HG03520 (cell line): ENCODE results near the gene CFAP45.

Experiments used
- ATAC-seq: cut with Tn5 transposase; IDR thresholded peaks from one replicate; pipeline ENCODE4 v1.9.1; 2021; ENCODE audit warnings: mild to moderate bottlenecking, moderate library complexity; ENCODE audit not compliant: unreplicated experiment

The CFAP45 gene

GRCh38 chr1:159880430-159880829 is 19.5 kb downstream of the CFAP45 start:
- no peak for ATAC-seq

- no peak for ATAC-seq
These were observed 20.0 kb downstream of the CFAP45 start for GRCh38 chr1:159879977-159880376.

DNA sequence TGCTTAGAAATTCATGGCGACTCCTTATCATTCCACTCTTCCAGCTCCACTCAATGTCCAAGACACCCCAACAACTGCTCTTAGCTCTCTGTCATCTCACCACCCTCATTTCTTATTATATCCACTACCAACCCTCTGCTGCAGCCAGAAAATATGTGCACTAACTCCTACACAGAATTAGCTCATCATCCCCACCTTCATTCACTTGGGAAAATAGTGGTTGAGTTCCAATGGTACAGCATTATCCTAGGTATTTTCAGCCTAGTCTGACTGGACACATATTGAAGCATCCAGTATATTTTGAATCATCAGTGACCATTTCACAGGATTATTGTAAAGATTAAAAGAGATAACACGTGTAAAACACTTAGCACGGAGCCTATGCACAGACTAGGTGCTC is 20.8 kb downstream of the CFAP45 start:
- no peak for ATAC-seq

DNA sequence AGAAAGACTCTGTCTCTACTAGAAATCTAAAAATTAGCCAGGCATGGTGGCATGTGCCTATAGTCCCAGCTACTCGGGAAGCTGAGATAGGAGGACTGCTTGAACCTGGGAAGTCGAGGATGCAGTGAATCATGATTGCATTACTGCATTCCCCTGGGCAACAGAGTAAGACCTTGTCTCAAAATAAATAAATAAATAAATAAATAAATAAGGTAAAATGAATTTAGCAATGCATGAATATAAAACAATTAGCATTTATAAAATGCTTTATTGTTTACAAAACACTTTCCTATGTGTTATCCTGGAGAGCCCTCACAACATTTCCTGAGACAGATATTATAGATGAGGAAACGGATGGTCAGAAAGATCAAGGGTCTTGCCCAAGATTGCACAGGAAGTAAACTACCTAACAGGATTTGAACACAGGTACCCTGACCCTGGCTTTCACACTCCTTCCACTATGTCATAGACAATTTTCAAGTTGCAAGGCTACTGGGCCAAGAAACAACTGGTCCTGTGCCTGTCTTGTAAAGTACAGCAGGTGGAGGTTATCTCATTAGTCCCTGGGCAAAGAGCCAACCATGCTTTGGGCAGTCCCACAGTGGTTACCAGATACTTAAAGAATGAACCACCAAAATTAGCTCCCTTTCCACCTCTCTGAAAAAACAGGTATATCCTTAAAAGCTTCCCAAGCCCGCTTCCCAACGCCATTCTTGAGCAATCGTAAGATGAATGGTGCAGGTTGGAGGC is 22.1 kb downstream of the CFAP45 start:
- ATAC-seq: no peak

GRCh38 chr1:159873530-159874143 is 26.3 kb downstream of the CFAP45 start:
- ATAC-seq: no peak

- no peak for ATAC-seq
These were observed 27.1 kb downstream of the CFAP45 start for GRCh38 chr1:159872891-159873290.

DNA sequence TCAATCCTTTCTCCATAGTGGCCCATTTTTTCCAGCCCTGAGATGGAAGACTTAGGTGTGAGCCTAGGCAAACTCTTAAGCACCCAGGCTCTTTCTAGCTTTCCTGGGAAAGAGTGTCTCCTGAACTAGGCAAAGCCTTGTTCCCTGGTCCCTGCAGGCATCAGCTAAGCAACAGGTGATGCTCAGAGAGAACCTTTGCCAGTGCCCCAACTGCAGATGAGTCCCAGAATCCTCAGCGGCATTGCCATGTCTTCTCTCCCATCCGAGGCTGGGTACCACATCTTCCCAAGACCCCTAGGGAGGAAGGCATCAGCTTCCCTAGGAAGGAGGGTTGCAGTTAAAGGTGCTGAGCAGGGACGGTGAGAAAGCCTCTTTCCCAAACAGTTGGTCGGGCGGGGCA is 29.3 kb downstream of the CFAP45 start:
- ATAC-seq: no peak

DNA sequence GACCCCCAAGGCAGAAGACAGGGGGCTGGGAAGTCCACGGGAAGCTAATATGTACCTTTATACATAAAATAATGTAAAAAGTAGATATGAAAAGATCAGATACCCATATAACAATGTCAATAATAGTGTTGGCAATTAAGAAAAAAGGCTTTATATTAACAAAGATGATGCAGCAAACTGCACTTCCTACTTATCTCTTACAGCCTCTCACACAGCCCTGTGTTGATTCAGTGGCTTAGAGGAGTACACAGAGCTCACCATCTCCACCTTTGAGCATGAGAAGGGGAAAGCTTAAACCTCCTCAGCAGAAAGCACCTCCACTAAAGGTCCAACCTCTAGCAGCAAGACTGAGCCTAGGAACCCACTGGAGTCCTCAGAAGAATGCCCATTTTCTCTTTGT is 30.4 kb downstream of the CFAP45 start:
- no peak for ATAC-seq

DNA sequence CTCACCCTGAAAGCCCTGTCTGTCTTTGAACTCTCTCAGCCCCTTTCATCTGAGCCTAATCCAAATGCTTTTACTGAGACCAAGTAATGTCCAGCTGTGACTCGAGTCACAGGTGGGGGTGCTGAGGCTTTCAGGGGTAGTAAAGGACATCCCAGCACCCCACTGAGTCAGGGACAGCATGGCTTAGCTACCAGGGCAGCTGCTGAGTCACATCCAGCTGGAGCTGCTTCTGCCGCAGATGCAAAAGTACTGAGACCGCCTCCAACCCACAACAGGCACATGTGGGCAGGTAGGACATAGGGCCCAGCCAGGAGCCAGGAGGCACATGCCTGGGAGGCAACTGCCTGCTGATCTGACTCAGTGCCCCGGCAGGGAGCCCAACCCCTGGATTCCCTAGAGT is 30.8 kb downstream of the CFAP45 start:
- no peak for ATAC-seq

DNA sequence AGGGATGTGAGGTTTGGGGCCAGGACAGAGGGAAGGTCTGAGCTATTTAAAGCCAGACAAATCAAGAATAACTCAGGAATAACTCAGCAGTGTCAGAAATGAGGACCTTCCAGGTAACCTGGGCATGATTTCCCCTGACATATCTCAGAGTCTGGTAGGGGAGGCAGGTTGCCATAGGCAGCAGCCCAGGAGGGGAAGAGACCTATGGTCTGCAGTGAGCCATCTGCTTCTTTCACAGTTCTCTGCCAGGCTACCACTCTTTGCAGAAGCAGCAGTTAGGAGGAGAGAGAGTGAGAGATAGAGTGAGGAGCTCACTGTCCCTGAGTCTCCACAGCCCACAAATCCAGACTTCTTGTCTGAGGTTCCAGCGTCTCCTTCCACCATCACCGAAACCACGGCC is 31.2 kb downstream of the CFAP45 start:
- no peak for ATAC-seq

DNA sequence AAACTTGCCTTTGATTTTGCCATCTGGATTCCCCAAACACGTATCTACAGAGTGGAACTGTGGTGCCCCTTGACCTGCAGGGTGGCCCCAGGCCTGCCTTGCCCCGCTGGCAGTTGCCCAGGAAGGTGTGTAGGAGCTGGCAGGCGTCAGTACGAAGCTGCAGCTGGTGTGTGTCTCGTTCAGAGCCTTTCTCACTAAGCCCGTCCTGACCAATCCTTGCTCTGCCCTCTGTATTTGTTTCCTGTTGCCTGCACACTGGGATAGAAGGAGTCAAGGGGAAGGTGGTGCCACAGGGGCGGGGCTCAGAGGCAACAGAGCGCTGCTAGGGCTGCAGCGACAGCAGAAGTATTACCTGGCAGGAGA is 32.3 kb downstream of the CFAP45 start:
- ATAC-seq: no peak

GRCh38 chr1:159866905-159867663 is 32.9 kb downstream of the CFAP45 start:
- ATAC-seq: no peak

- no peak for ATAC-seq
These were observed 33.9 kb downstream of the CFAP45 start for GRCh38 chr1:159866066-159866465.

DNA sequence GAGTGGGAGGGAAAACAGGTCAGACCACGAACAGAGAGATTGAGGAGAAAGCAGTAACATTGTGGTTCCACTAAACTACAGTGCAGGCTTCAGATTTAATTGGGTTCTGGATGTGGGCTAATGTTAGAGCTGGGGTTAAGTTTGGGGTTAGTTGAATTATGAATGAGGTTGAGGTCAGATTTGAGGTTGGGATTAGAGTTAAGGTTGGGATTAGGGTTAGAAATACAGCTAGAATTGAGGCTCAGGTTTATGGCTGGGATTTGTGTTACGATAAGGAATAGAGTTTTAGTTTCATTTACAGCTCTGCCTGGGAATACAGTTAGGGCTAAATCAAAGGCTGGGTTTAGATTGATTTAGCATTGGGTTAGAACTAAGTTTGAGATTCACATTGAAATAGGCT is 35.7 kb downstream of the CFAP45 start:
- ATAC-seq: no peak

- ATAC-seq: no peak
These were observed 37.4 kb downstream of the CFAP45 start, which contains the start of gene VSIG8 for GRCh38 chr1:159862557-159862956. TSS of gene VSIG8 (minus strand) at chr1:159862657. CDS start at chr1:159862521, 136 bp downstream.

DNA sequence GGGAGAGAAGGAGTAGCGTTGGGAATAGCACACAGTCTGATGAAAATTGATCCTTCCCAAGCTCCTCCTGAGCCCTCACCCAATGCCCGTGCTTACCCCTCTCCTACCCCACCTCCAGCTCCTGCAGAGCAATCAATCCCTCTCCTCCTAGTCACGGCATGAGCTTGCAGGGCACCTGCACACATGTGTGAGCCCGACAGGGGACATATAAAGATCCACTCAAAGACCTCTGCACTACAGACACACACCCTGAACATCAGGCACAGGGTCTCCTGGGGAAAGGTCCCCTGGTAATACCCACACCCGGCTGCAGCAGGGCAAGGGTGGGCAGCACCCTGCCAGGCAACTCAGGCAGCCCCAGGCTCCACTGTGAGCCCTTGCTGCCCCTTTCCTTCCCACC is 37.9 kb downstream of the CFAP45 start:
- ATAC-seq: no peak

DNA sequence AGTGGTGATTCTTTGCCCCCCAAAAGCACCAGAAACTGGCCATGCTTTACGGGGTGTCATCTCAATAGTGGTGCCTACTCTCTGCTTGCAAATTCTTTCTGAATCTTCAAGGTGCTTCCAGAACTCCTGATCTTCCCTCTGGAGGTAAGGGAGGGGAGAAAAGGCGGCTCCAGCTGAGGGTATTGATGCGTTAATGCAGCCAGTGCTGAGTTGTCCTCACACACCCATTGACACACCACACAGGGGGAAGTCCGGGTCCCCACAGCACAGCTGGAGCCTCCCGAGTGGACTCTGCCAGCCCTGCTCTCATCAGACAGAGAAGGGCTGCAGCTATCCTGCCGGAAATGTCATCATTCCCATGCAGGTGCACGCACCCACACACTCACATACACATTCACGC is 38.7 kb downstream of the CFAP45 start:
- no peak for ATAC-seq

- no peak for ATAC-seq
These were observed 39.5 kb downstream of the CFAP45 start for GRCh38 chr1:159860456-159860855.

DNA sequence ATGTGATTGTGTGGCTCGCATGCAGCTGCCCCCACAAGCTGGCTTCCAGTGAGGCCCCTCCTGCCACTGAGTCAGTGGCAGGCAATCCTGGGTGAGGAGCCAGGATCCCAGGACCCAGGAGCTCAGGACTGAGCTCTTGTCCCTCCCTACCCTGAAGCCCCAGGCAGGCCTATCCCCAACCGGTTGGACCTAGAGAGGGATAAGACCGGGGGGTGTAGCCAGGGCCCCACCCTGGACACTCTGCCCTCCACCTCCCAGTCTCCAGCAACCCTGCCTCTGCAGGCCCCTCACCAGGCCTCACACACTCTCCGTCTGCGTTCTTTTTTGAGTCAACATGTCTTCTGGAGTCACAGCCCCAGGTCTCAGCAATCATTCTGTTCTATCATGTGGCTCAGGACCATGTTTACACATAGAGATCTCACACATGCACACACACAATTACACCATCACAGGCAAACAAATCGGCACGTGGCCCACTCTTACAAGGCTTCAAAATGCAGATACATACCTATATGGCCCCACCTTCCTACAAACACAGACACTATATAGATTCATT is 40.1 kb downstream of the CFAP45 start:
- ATAC-seq: no peak

DNA sequence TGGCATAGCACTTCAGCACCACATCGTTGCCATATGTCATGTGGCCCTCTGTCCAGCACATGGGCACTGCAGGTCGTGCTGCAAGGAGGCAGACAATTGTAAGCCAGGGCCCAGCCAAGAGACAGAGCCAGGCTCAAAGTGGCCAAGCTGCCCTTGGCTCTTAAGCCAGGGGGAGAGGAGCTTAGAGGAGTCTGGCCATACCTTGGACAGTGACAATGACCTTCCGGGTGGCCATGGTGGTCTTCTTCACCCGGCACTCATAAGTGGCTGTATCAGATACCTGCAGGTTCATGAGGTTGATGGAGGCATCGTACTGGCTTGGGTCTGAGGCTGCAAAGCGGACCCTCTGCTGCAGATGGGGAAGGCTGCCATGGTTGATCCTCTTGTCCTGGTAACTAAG is 42.1 kb downstream of the CFAP45 start:
- no peak for ATAC-seq

GRCh38 chr1:159856576-159856975 is 43.4 kb downstream of the CFAP45 start:
- ATAC-seq: no peak

- ATAC-seq: no peak
These were observed 44.3 kb downstream of the CFAP45 start for GRCh38 chr1:159855709-159856108.
